Measurements from ENCODE around the gene ESPL1. TPM values are rescaled to one million over a fixed set of nuclear protein-coding genes. Genes with fewer than 3 reads are reported as not detected.

Gene ESPL1
- total RNA-seq (10 to 100 TPM; 58.4 to 63.4 TPM), polyA plus RNA-seq (not detected)

DNA sequence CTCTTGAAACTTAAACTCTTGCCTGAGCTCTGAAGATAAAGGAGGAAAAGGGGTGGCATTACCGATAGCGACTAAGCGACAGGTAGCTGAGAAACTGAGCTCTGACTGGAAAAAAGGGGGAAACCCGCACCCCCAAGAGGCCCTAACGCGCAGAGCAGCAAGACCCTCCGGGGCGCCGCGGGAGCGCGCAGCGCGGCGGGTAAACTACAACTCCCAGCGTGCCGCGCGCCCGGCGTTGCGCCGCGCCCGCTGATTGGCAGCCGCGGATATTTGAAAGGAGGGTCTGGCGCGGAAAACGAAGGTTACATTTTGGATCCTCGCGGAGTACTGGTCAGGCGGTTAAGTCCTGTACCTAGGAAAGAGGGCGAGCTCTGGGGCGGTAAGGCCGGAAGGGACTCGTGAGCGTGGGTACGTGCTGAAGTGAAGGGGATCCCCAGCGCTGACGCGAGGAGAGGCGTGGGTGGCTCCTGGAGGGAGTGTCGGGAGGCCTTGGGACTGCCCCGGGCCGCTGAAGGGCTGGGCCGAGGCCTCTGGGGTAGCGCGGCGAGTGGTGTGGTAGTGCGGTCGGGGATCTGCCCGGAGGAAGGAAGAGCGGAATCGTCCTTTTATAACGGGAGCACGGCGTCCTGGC lies at the start of gene ESPL1:
TSS of gene ESPL1 (plus strand) at position 301 of the 631 bp plus-strand sequence. CDS start 468 bp downstream, outside the sequence.
- Mint-ChIP-seq H3K27me3 (no peaks in the 10 kb centered on the region), H3K9me3 (no peaks in the 10 kb centered on the region), H3K27ac (peak within 1 kb of the TSS; percentile 52 to 99 (median 90)), H3K4me3 (peak within 1 kb of the TSS; percentile 88 to 99 (median 94)), H3K4me1 (peaks cover 16 to 21% (median 20%) of the 10 kb centered on the region in 3 donors), H3K36me3 (peaks cover 0 to 4% (median 3%) of the 10 kb centered on the region in 3 donors)
- H3K9me3 ChIP-seq (ENCODE audit: low read length) = no peaks in the 10 kb centered on the region
- CTCF ChIA-PET = interaction anchor here (0.7 to 7.4 kb wide), 27 partner anchors 9 to 233 kb away, joined by 3 to 165 read pairs (median 5); partner anchors contain the start of genes AAAS, CSAD, ITGB7 and TARBP2
- peak; percentile 75 to 88 (median 84) for DNase-seq
- no peaks in the 10 kb centered on the region for H3K36me3 ChIP-seq (ENCODE audit: insufficient read depth, low read length)
- peaks cover 13% of the 10 kb centered on the region for H3K4me1 ChIP-seq (ENCODE audit: insufficient read depth, low read length)
- peak within 1 kb of the TSS; percentile 83 for H3K4me3 ChIP-seq (ENCODE audit: low read length)
- no peaks in the 10 kb centered on the region for H3K27me3 ChIP-seq (ENCODE audit: insufficient read depth, low read length, poor library complexity, severe bottlenecking)
- H3K27ac ChIP-seq (ENCODE audit: low read depth, low read length) = peak within 1 kb of the TSS; percentile 67
- POLR2A ChIA-PET = interaction anchor here (0.6 to 2.8 kb wide), 9 partner anchors 8 to 88 kb away, joined by 3 to 21 read pairs (median 4); partner anchors contain the start of genes CSAD, ITGB7, PFDN5 and ZNF740

DNA sequence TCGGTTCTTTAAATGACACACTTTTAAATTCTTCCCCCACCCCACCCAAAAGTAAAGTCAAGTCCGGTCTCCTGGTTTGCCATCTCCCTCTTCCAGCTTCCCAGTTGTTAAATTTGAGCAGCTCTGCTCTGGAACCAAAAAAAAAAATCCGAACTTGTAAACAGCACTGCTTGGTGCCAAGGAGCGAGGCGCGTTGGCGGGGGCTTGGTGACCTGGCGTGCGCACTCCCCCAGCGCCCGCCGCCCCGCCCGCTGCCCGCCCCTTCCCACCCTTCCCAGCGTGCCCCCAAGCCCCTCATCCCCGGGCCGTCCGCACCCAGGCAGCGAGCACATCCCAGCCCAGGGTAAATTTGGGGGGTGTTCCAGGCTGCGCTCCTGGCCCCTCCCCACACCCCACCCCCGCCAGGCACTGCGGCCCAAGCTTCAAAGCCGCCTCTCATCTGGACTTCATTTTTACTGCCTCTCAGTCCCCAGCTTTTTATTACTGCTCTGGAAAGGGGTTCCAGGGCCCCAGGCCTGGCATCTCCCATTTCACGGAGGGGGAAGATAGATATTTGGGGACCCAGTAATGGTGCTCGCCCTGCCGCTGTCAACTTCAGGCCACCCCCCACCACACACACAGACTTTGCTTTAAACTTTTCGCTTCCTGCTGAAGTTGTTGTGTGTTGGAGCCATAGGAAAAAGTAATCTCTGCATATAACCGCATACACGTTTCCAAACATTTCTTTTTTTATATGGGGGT lies 49.4 kb upstream of the ESPL1 start:
- H3K27ac Mint-ChIP-seq = peak overlapping the region; percentile 86 to 98 (median 95)
- H3K27me3 Mint-ChIP-seq = no peaks in the 10 kb centered on the region
- Histone ChIP-seq H3K36me3 (ENCODE audit: insufficient read depth, low read length) (peaks cover 12% of the 10 kb centered on the region), H3K9me3 (ENCODE audit: low read length) (no peaks in the 10 kb centered on the region), H3K27me3 (ENCODE audit: insufficient read depth, low read length, poor library complexity, severe bottlenecking) (no peaks in the 10 kb centered on the region), H3K4me1 (ENCODE audit: insufficient read depth, low read length) (peaks cover 60% of the 10 kb centered on the region), H3K4me3 (ENCODE audit: low read length) (peak overlapping the region; percentile 96), H3K27ac (ENCODE audit: low read depth, low read length) (peak overlapping the region; percentile 57)
- H3K4me1 Mint-ChIP-seq = peaks cover 67 to 83% (median 76%) of the 10 kb centered on the region in 3 donors
- DNase-seq = no peak
- no peaks in the 10 kb centered on the region for H3K9me3 Mint-ChIP-seq
- ChIA-PET CTCF (interaction anchor here (0.7 to 13.9 kb wide), 13 partner anchors 8 to 152 kb away, joined by 3 to 166 read pairs (median 6); partner anchors contain the start of gene ESPL1), POLR2A (interaction anchor here (0.6 to 3.0 kb wide), 7 partner anchors 11 to 77 kb away, joined by 3 to 25 read pairs (median 9); partner anchors contain the start of genes CSAD, ESPL1, ITGB7 and PFDN5)
- H3K4me3 Mint-ChIP-seq = peak overlapping the region; percentile 93 to 99 (median 96)
- H3K36me3 Mint-ChIP-seq = peaks cover 0 to 41% (median 7%) of the 10 kb centered on the region in 3 donors

DNA sequence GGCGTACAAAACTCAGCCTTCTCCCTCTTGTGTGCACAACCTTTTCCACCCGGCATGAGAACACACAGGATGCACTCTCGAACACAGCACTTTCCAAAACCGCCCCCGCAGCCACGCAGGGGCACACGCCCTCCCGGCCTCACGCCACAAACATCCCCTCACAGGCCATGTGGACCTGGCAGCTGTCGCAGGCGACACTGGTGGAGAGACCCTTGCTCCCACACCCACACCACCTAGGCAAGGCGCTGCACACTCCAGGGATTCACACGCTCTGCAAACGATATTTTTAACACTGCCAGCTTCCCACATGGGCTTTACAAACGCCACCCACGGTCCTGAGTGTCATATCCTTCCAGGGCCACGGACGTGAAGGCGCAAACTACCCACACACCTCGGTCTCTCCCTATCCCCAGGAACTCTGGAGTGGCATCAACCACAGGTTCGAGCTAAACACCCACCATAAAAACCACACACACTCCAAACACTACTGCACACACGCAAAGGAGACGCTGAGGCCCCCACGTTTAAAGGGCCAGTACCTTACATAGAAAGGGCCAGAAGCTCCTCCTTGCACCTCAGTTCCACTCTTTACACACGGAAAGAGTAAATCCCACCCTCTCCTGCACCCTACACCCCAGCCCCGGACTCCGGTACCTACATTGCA lies 48.7 kb upstream of the ESPL1 start:
- H3K27ac ChIP-seq (ENCODE audit: low read depth, low read length) = peak overlapping the region; percentile 57
- Mint-ChIP-seq H3K9me3 (no peaks in the 10 kb centered on the region), H3K4me1 (peaks cover 67 to 83% (median 77%) of the 10 kb centered on the region in 3 donors), H3K27ac (peak overlapping the region; percentile 86 to 96 (median 94)), H3K4me3 (peak overlapping the region; percentile 93 to 99 (median 96)), H3K27me3 (no peaks in the 10 kb centered on the region), H3K36me3 (peaks cover 0 to 34% (median 5%) of the 10 kb centered on the region in 3 donors)
- H3K4me3 ChIP-seq (ENCODE audit: low read length) = peak overlapping the region; percentile 96
- ChIA-PET POLR2A (interaction anchor here (0.6 to 3.0 kb wide), 14 partner anchors 12 to 160 kb away, joined by 3 to 25 read pairs (median 6); partner anchors contain the start of genes AAAS, CSAD, ESPL1 and ITGB7), CTCF (interaction anchor here (1.2 to 13.9 kb wide), 14 partner anchors 9 to 126 kb away, joined by 3 to 166 read pairs (median 6); partner anchors contain the start of genes AAAS, CSAD, ESPL1 and ITGB7)
- no peaks in the 10 kb centered on the region for H3K27me3 ChIP-seq (ENCODE audit: insufficient read depth, low read length, poor library complexity, severe bottlenecking)
- H3K4me1 ChIP-seq (ENCODE audit: insufficient read depth, low read length) = peaks cover 62% of the 10 kb centered on the region
- DNase-seq = peak in 4 of 5 donors; percentile 29 to 61 (median 44)
- peaks cover 5% of the 10 kb centered on the region for H3K36me3 ChIP-seq (ENCODE audit: insufficient read depth, low read length)
- H3K9me3 ChIP-seq (ENCODE audit: low read length) = no peaks in the 10 kb centered on the region

DNA sequence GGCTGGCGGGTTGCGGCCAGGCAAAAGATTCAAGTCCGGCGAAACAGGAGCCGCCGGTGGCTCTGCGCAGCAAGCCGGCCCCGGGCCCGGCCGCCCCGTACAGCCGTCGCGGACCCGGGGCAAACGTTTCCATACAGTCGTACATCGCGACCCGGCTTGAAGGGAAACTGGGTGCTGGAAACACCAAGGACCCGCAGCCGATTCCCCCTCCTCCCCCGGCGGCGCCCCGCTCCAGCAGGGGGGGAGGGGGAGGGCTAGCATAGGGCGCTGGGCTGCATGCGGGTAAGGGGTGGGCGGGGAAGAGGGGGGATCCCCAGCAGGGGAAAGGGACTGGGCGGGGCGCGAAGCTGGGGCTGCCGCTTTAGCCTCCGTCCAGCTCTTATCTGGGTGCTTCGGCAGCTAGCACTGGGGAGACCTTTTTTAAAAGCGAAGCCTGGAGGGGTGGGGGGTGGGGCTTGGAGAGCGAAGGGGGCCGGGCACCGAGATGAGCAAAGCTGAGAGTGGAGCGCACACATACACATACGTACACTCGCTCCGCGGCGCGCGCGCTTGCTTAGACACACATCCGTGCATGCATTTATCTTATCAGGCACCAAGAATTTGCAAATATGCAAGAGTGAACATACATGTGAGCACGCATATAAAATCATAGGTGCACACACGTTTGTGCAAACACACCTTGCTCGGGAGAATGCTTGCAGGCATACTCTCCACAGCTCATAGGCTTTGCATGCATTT lies 48.0 kb upstream of the ESPL1 start:
- Histone ChIP-seq H3K9me3 (ENCODE audit: low read length) (no peaks in the 10 kb centered on the region), H3K27ac (ENCODE audit: low read depth, low read length) (peak overlapping the region; percentile 57), H3K36me3 (ENCODE audit: insufficient read depth, low read length) (no peaks in the 10 kb centered on the region), H3K4me1 (ENCODE audit: insufficient read depth, low read length) (peaks cover 69% of the 10 kb centered on the region), H3K27me3 (ENCODE audit: insufficient read depth, low read length, poor library complexity, severe bottlenecking) (no peaks in the 10 kb centered on the region), H3K4me3 (ENCODE audit: low read length) (peak overlapping the region; percentile 96)
- CTCF ChIA-PET = interaction anchor here (0.7 to 13.9 kb wide), 16 partner anchors 8 to 125 kb away, joined by 3 to 166 read pairs (median 6); partner anchors contain the start of genes AAAS, CSAD, ESPL1 and ITGB7
- Mint-ChIP-seq H3K27ac (peak overlapping the region; percentile 86 to 98 (median 96)), H3K27me3 (no peaks in the 10 kb centered on the region), H3K36me3 (peaks cover 0 to 28% (median 5%) of the 10 kb centered on the region in 3 donors), H3K4me3 (peak overlapping the region; percentile 93 to 99 (median 96)), H3K4me1 (peaks cover 73 to 85% (median 84%) of the 10 kb centered on the region in 3 donors), H3K9me3 (no peaks in the 10 kb centered on the region)
- POLR2A ChIA-PET = interaction anchor here (0.6 to 3.0 kb wide), 15 partner anchors 11 to 160 kb away, joined by 3 to 25 read pairs (median 6); partner anchors contain the start of genes AAAS, CSAD, ESPL1 and ITGB7
- peak; percentile 64 to 90 (median 74) for DNase-seq

DNA sequence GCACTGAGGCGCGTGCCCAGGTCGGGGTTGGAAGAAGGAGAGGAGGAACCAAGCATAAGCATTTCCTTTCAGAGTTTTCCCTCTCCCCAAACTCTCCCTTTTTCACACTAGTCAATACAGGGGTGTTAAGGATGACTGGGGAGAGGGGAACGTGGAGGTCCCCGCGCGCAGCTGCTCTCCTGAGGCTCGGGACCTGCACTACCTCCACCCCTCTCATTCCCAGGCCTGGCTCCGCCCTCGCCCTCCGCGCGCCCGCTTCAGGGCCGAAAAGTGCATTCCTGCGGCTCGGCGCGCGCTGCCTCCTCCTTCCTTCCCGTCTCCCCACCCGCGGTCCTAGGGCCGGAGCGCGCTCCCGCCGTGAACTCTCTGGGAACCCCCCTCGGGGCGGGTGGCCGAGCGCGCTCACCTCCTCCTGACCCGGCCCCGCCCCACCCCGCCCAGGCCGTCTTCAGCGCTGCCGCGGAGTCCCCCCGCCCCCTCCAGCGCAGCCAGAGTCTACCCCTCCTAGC lies 47.4 kb upstream of the ESPL1 start:
- ChIA-PET POLR2A (interaction anchor here (0.7 to 3.0 kb wide), 13 partner anchors 11 to 118 kb away, joined by 3 to 25 read pairs (median 7); partner anchors contain the start of genes AAAS, CSAD, ESPL1 and ITGB7), CTCF (interaction anchor here (0.7 to 13.9 kb wide), 14 partner anchors 8 to 125 kb away, joined by 3 to 166 read pairs (median 6); partner anchors contain the start of genes AAAS, ESPL1 and ITGB7)
- H3K27ac Mint-ChIP-seq = peak overlapping the region; percentile 90 to 98 (median 96)
- peaks cover 76 to 85% (median 85%) of the 10 kb centered on the region in 3 donors for H3K4me1 Mint-ChIP-seq
- Histone ChIP-seq H3K9me3 (ENCODE audit: low read length) (no peaks in the 10 kb centered on the region), H3K36me3 (ENCODE audit: insufficient read depth, low read length) (no peaks in the 10 kb centered on the region), H3K4me1 (ENCODE audit: insufficient read depth, low read length) (peaks cover 72% of the 10 kb centered on the region), H3K27me3 (ENCODE audit: insufficient read depth, low read length, poor library complexity, severe bottlenecking) (no peaks in the 10 kb centered on the region), H3K4me3 (ENCODE audit: low read length) (peak overlapping the region; percentile 96), H3K27ac (ENCODE audit: low read depth, low read length) (peak overlapping the region; percentile 87)
- H3K9me3 Mint-ChIP-seq = no peaks in the 10 kb centered on the region
- peak overlapping the region; percentile 93 to 99 (median 96) for H3K4me3 Mint-ChIP-seq
- no peaks in the 10 kb centered on the region for H3K27me3 Mint-ChIP-seq
- peak; percentile 67 to 86 (median 75) for DNase-seq
- H3K36me3 Mint-ChIP-seq = peaks cover 0 to 22% (median 4%) of the 10 kb centered on the region in 3 donors

DNA sequence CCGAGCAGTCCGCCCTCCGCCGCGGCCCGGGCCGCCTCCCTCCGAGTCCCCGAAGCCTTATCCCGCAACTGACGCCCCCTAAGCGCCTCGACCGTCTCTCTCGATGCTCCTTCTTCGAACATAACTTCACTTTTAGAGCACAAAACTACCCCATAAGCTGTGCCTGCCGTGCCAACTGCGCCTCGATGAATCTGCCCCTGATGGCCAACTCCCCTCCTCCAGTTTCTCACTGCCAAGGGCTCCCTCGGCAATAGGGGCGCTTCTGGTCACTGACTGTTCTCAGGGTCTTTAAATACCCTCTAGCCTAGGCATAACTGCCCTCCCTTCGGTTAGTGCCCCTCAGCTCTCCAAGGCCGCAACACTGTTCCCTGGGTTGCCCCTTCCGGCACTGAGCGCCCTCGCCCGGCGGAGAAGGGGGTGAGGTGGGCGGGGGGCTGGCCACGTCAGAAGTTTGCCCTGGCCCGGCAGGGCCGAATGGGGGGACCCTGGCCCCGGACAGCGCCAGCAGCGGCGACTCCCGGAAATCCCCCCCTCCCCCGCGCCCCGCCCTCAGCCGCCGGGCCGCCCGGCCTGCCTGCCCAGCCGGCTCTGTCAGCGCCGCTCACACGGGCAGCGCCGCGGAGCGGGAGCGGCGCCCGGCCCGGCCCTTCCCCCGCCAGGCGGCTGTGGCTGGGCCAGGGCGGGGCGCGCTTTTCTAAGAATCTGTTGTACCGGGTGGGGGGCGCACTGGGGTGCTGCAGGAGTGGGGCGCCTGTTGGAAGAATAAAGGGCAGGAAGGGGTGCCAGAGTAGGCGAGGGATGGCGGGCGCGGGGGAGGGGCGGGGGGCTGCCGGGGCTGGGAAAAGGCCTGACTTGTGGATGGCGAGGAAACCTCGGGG lies 46.7 kb upstream of the ESPL1 start:
- Mint-ChIP-seq H3K27me3 (no peaks in the 10 kb centered on the region), H3K4me3 (peak overlapping the region; percentile 93 to 99 (median 96)), H3K36me3 (peaks cover 0 to 17% (median 0%) of the 10 kb centered on the region in 3 donors), H3K4me1 (peaks cover 72 to 82% (median 81%) of the 10 kb centered on the region in 3 donors), H3K27ac (peak overlapping the region; percentile 90 to 98 (median 96)), H3K9me3 (no peaks in the 10 kb centered on the region)
- peaks cover 67% of the 10 kb centered on the region for H3K4me1 ChIP-seq (ENCODE audit: insufficient read depth, low read length)
- ChIA-PET POLR2A (interaction anchor here (0.5 to 3.0 kb wide), 9 partner anchors 10 to 229 kb away, joined by 3 to 25 read pairs (median 4); partner anchors contain the start of genes ESPL1 and ITGB7), CTCF (interaction anchor here (1.0 to 13.9 kb wide), 6 partner anchors 8 to 47 kb away, joined by 3 to 166 read pairs (median 8); partner anchors contain the start of genes ESPL1 and ITGB7)
- no peaks in the 10 kb centered on the region for H3K9me3 ChIP-seq (ENCODE audit: low read length)
- H3K36me3 ChIP-seq (ENCODE audit: insufficient read depth, low read length) = no peaks in the 10 kb centered on the region
- peak overlapping the region; percentile 96 for H3K4me3 ChIP-seq (ENCODE audit: low read length)
- peak overlapping the region; percentile 87 for H3K27ac ChIP-seq (ENCODE audit: low read depth, low read length)
- peak in 4 of 5 donors; percentile 42 to 71 (median 62) for DNase-seq
- no peaks in the 10 kb centered on the region for H3K27me3 ChIP-seq (ENCODE audit: insufficient read depth, low read length, poor library complexity, severe bottlenecking)
